KOPT-K1 (cell line): Measurements from ENCODE around the gene CTCFL.

Experiments
- H3K27ac ChIP-seq: fragments of 200-600 bp; sonication (generic); 2 replicates; pipeline ENCODE4 v1.5.1; 2016; ENCODE audit warnings: antibody characterized with exemption, mild to moderate bottlenecking, low read depth, low read length; ENCODE audit not compliant: poor library complexity, severe bottlenecking
- H3K36me3 ChIP-seq: fragments of 200-600 bp; sonication (generic); 2 replicates; pipeline ENCODE4 v1.5.1; 2017; ENCODE audit warnings: antibody characterized with exemption, mild to moderate bottlenecking, low read length, moderate library complexity; ENCODE audit not compliant: insufficient read depth
- H3K9me3 ChIP-seq: fragments of 200-600 bp; sonication (generic); 2 replicates; pipeline ENCODE4 v1.5.1; 2017; ENCODE audit warnings: antibody characterized with exemption, low read length, mild to moderate bottlenecking; ENCODE audit not compliant: insufficient read depth, poor library complexity, severe bottlenecking

Gene CTCFL

GRCh38 chr20:57508831-57509230 is 16.1 kb downstream of the CTCFL start:
- Histone ChIP-seq H3K9me3 (no peaks in the 10 kb centered on the region), H3K36me3 (no peaks in the 10 kb centered on the region), H3K27ac (no peak overlapping the region)

- no peaks in the 10 kb centered on the region for H3K36me3 ChIP-seq
- no peak overlapping the region for H3K27ac ChIP-seq
These were observed 16.6 kb downstream of the CTCFL start for GRCh38 chr20:57508381-57508780.

GRCh38 chr20:57507477-57507876 is 17.5 kb downstream of the CTCFL start:
- Histone ChIP-seq H3K27ac (no peak overlapping the region), H3K9me3 (no peaks in the 10 kb centered on the region), H3K36me3 (no peaks in the 10 kb centered on the region)

More at GRCh38 chr20:57508381-57508780, 16.6 kb downstream of the CTCFL start:
- H3K9me3 ChIP-seq, result no peaks in the 10 kb centered on the region

GRCh38 chr20:57505979-57506378 is 19.0 kb downstream of the CTCFL start:
- no peak overlapping the region for H3K27ac ChIP-seq
- H3K36me3 ChIP-seq, result no peaks in the 10 kb centered on the region
- H3K9me3 ChIP-seq, result no peaks in the 10 kb centered on the region

DNA sequence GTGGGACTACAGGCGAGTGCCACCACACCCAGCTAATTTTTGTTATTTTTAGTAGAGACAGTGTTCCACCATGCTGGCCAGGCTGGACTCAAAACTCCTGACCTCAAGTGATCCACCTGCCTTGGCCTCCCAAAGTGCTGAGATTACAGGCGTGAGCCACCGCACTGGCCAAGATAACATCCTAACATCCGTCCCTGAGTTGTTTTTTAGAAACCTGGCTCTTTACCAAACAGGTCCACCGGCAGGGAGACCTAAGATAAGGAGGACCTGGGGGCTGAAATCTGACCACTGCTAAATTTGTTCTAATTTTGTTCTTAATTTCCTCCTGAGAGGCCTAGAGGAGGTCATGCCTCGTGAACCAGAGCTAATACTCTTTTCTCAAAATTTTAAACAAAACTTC is 20.5 kb downstream of the CTCFL start:
- no peaks in the 10 kb centered on the region for H3K9me3 ChIP-seq
- no peak overlapping the region for H3K27ac ChIP-seq
- no peaks in the 10 kb centered on the region for H3K36me3 ChIP-seq

GRCh38 chr20:57503035-57503658 is 21.8 kb downstream of the CTCFL start:
- Histone ChIP-seq H3K27ac (no peak overlapping the region), H3K9me3 (no peaks in the 10 kb centered on the region), H3K36me3 (no peaks in the 10 kb centered on the region)

DNA sequence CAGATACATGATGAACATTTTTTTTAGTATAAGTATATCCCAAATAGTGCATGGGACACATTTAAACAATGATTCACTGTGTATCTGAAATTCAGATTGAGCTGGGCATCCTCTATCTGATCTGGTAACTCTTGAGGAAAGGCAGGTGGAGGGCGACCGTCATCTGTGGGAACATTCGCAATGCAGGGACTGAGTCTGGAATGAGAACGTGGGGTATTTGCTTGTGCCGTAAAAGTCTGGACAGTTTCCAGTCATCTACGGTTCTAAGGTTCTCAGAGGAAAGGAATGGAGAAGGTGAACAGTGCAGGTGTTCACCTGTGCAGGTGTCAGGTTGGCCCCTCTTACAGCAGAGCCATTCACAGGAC is 22.6 kb downstream of the CTCFL start:
- H3K27ac ChIP-seq, result no peak overlapping the region
- no peaks in the 10 kb centered on the region for H3K9me3 ChIP-seq
- no peaks in the 10 kb centered on the region for H3K36me3 ChIP-seq

DNA sequence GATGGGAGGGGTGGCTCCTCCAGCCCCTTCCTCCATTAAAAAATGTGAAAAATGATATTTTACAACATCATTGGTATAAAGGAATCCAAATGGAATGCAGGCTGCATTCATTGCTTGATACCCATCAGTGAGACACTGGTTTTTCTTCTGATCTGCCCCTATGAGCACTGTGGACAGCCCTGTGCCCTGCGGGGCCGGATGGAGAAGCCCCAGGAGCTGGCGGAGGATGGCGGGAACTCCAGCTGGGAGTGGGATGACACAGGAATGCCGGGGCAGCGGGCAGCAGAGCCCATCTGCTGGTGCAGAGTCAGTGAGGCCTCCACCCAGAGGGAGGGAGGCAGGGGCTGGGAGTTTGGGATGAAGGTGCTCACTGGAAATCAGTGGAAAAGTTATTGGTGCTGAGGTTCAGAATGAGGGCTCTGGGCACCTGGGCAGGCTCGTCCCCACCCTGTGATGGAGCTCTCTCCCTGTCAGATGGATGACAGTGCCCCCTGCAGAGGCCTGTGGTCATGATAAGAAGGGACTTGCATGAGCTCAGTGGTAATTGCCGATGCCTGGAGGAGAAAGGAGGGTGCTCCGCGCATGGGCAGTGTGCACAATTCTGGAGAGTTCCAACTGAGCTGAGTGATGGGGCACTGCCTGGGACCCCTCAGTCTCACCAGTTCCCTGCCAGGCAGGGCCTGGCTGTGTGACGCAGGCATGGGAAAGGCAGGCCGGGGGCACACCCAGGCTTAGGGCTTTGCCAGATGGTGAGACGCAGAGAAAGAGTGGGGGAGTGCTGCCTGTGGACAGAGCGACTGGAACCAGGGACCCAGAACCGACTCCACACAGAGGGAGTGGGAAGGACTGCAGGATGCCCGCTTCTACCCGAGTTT is 23.2 kb downstream of the CTCFL start:
- Histone ChIP-seq H3K27ac (no peak overlapping the region), H3K9me3 (no peaks in the 10 kb centered on the region), H3K36me3 (no peaks in the 10 kb centered on the region)

DNA sequence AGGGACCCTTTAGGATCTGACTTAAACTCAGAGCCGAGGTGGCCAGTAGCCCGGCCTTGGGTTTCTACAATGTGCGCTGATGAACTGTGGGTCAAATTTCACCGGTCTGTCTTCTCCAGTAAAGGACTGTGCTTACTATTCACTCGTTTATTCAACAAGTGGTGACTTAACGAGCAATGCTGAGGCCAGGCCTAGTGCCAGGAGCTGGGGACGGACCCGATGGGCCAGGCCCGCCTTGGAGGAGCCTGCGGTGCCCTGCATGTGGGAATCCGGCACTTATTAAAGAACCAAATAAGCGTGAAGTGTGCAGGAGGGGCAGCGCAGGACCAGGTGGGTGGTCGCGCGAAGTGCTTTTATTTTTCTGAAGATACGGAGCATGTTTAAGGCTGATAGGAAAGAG is 24.0 kb downstream of the CTCFL start:
- Histone ChIP-seq H3K27ac (no peak overlapping the region), H3K36me3 (no peaks in the 10 kb centered on the region)

DNA sequence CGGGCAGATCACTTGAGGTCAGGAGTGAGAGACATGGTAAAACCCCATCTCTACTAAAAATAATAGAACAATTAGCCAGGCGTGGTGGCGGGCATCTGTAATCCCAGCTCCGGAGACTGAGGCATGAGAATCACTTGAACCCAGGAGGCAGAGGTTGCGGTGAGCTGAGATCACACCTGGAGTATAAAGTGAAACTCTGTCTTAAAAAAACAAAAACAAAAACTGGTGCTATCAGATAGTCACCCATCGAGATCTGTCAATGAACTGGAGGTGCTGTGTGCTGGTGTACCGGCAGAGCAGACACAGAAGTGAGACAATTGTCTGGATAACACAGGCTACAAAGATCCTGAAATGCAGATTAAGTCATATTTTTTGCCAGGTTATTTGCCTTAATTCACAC is 24.7 kb downstream of the CTCFL start:
- Histone ChIP-seq H3K36me3 (no peaks in the 10 kb centered on the region), H3K9me3 (no peaks in the 10 kb centered on the region), H3K27ac (no peak overlapping the region)

More for the DNA sequence above, 24.0 kb downstream of the CTCFL start:
- no peaks in the 10 kb centered on the region for H3K9me3 ChIP-seq

DNA sequence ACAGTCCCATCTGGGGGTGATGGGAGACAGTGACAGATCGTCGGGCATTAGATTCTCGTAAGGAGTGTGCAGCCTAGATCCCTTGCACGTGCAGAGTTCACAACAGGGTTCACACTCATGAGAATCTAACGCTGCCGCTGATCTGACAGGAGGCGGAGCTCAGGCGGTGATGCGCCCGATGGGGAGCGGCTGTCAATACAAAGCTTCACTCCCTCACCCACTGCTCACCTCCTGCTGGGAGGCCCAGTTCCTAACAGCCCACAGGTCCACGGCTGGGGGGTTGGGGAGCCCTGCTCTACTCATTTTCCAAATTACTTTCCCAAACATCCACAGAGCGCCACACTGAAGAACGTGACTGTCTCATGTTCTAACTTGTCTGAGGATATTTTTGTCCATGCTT is 25.3 kb downstream of the CTCFL start:
- Histone ChIP-seq H3K36me3 (no peaks in the 10 kb centered on the region), H3K27ac (no peak overlapping the region), H3K9me3 (no peaks in the 10 kb centered on the region)

GRCh38 chr20:57498425-57499400 is 26.2 kb downstream of the CTCFL start:
- H3K27ac ChIP-seq, result no peak overlapping the region
- H3K9me3 ChIP-seq, result no peaks in the 10 kb centered on the region
- H3K36me3 ChIP-seq, result no peaks in the 10 kb centered on the region

DNA sequence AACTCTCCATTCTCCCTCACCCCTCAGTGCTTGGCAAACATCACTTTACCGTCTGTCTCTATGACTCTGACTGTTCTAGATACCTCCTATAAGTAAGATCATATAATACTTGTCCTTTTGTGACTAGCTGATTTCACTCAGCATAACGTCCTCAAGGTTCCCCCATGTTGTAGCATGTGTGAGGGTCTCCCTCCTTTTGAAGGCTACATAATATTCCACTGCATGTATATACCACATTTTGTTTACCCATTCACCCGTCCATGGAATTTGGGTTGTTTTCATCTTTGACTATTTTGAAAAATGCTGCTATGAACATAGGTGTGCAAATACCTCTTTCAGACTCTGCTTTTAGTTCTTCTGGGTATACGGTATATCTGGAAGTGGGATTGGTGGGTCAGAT is 28.3 kb downstream of the CTCFL start:
- no peak overlapping the region for H3K27ac ChIP-seq
- H3K36me3 ChIP-seq, result no peaks in the 10 kb centered on the region
- no peaks in the 10 kb centered on the region for H3K9me3 ChIP-seq

- Histone ChIP-seq H3K9me3 (no peaks in the 10 kb centered on the region), H3K27ac (no peak overlapping the region), H3K36me3 (no peaks in the 10 kb centered on the region)
These were observed 29.0 kb downstream of the CTCFL start for GRCh38 chr20:57495978-57496377.

DNA sequence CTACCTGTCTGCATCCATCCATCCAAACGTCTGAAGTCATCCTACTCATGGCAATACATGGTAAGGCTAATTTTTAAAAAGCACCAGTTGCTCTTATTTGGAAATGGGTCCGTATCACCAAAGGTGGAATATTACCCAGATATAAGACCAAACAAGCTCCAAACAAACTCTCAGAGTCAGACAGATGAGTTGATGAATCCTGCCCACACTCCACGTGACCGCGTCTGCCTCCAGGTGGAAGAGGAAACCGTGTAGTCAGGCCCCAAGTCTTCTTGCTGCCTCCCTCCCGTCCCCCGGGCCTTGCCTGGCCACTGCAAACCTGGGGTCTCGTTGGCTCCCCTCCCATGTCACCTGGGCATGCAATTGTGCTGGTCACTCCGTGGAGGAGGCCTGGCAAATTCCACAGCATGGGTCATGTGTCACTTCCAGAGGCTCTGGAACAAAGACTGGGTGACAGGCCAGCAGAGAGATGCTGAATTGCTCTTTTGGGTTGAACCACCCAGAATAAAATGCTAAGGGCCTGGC is 31.8 kb downstream of the CTCFL start:
- H3K27ac ChIP-seq, result no peak overlapping the region
- H3K36me3 ChIP-seq, result no peaks in the 10 kb centered on the region

More for the DNA sequence above, 31.8 kb downstream of the CTCFL start:
- no peaks in the 10 kb centered on the region for H3K9me3 ChIP-seq
